Fibroblast of villous mesenchyme (primary cell): ENCODE measurements around the gene ANXA9. TPM values are rescaled to one million over a fixed set of nuclear protein-coding genes. Genes with fewer than 3 reads are reported as not detected.

Experiments
- DNase-seq: peaks from one replicate; pipeline ENCODE4 v3.0.0-alpha.2; 2010; ENCODE audit warnings: low read depth
- H3K4me3 ChIP-seq: 2 replicates; pipeline ENCODE4 v1.5.1; 2011; ENCODE audit warnings: low read depth, mild to moderate bottlenecking, low read length
- total RNA-seq: library from RNA; depleted of rRNA; stranded (reverse); fragments of >200 nt; gene quantifications from 2 replicates; pipeline ENCODE4 v1.2.3, GENCODE V29; 2012
- TF ChIP-seq, protein P1 (sequence below): IDR thresholded peaks from 2 replicates; pipeline ENCODE4 v1.5.1; 2012; ENCODE audit warnings: low read depth, mild to moderate bottlenecking, low read length; ENCODE audit not compliant: insufficient read depth

The ANXA9 gene
- total RNA-seq, 1 donor: 0.86 TPM

DNA sequence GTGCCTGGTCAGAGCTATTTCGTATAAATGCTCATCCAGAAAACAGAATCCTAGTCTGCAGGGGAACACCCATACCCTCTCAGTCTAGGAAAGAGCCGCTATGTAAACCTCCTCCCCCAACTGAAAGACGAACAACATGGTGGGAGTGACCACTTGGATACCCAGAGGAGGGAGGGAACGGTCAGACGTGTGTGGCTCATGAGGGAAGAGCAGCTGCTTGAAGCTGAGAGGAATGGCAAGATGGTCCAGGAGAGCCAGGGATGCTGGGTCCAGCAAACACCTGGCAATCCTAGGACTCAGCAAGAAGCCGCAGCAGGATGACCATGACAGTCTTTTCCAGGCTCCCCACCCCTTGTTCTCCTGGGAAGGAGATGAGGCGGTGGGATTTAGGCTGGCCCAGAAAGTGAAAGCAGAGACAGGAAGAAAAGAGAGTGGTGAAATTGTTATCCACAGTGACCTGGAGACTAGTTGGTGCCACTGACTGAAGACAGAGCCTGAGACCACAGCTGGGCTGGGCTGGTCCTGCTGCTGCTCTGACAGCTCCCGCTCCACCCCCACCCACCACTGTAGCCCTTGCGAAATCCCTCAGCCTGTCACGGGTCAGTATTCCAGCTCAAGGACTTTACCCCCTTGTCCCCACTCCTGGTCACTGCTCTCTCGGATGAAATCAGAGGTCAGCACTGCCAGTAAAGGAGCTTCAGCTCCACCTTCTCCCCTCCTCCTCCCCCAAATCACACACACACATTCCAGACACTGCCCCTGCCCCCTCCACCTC is 11.1 kb upstream of the ANXA9 start:
- TF ChIP-seq, protein P1, sequence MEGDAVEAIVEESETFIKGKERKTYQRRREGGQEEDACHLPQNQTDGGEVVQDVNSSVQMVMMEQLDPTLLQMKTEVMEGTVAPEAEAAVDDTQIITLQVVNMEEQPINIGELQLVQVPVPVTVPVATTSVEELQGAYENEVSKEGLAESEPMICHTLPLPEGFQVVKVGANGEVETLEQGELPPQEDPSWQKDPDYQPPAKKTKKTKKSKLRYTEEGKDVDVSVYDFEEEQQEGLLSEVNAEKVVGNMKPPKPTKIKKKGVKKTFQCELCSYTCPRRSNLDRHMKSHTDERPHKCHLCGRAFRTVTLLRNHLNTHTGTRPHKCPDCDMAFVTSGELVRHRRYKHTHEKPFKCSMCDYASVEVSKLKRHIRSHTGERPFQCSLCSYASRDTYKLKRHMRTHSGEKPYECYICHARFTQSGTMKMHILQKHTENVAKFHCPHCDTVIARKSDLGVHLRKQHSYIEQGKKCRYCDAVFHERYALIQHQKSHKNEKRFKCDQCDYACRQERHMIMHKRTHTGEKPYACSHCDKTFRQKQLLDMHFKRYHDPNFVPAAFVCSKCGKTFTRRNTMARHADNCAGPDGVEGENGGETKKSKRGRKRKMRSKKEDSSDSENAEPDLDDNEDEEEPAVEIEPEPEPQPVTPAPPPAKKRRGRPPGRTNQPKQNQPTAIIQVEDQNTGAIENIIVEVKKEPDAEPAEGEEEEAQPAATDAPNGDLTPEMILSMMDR: no peak
- DNase-seq: peak; percentile 90
- H3K4me3 ChIP-seq: peak overlapping the region; percentile 86

DNA sequence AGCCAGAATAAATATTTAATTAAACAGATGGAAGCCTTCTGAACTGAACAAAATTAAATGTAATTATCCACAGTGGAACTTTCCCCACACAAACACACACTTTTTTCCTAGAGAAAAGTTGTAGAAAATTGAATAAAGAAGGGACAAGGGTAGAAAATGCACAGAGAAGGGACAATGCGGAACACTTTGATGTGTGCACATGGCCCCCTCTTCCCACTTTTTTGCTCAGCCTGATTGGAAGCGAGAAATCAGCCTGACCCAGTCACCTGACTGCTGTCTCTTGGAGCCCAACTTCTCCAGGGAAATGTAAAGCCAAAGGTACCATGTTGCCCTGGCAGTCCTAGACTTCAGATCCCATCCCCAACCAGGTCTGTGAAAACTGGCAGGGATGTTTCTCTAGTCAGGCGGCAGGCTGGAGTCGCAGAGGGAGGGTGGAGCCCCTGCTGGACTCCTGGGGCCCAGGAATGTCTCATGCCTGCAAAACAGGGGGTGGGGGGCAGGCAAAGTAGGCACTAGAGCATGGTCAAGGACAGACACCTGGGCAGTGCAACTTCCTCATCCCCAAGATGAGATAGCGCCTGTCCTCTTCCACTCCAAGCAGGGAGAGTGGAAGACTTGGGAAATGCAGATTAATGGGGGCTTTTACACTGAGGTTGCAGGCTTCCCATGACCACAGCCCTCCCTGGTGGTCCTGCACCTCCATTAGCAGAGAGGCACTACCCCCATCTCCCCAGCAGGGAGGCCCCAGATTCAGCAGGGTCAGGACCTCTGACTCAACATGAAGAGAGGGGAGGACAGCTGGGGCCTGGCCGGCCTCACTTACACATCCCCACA is 10.3 kb upstream of the ANXA9 start:
- DNase-seq: peak; percentile 26
- H3K4me3 ChIP-seq: peak overlapping the region; percentile 86
- TF ChIP-seq, protein P1: no peak

DNA sequence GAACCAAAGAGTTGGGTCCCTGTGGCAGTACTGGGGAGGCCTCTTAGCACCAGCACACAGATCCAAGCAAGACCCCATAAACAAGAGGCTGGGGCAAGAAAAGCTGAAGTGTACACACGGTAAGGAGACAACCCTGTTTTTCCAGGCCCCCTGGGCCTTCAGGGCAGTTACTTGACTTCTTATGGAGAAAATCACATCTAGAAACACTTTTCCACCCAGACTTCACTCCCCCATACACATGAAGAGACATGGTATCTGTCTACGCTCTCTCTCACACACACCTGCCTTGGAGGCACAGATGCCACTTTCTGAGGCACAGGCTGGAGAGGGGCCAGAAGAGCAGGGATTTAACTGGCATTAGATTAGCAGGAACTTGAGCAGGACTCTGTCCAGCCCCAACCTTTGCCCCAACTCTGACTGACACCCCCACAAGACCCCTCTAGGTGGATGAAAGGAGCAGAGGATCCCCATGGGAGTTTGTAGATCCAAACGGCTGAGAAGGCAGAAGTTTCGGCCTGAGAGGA is 9.6 kb upstream of the ANXA9 start:
- TF ChIP-seq, protein P1: no peak

DNA sequence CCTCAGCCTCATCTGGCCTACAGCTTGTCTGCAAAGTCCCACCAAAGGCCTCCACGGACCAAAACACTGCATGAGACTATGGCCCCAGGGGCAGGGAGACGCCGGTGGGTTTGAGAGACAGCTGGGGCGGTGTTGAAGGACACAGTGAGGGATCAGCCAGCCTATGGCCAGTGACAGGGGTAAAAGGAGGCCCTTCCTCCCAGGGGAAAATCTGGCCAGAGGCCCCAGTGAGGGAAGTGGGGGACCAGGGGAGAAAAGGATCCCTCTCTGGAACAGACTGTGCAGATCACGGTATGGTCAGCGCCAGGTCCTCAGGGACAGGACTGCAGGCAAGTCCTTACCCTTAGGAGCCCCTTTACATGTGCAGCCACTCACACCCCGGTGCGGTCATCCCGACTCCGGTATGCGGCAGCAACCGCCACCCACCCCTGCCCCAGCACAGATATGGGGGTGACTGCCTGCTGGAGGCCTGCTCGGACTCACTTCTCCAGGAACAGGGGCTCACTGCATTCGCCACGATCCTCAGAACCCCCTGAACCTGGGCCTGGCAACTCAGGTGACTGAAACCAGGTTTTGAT is 8.7 kb upstream of the ANXA9 start:
- TF ChIP-seq, protein P1: no peak
- H3K4me3 ChIP-seq: peak overlapping the region; percentile 86
- DNase-seq: peak; percentile 19

More for the DNA sequence above, 9.6 kb upstream of the ANXA9 start:
- peak overlapping the region; percentile 86 for H3K4me3 ChIP-seq
- no peak for DNase-seq

DNA sequence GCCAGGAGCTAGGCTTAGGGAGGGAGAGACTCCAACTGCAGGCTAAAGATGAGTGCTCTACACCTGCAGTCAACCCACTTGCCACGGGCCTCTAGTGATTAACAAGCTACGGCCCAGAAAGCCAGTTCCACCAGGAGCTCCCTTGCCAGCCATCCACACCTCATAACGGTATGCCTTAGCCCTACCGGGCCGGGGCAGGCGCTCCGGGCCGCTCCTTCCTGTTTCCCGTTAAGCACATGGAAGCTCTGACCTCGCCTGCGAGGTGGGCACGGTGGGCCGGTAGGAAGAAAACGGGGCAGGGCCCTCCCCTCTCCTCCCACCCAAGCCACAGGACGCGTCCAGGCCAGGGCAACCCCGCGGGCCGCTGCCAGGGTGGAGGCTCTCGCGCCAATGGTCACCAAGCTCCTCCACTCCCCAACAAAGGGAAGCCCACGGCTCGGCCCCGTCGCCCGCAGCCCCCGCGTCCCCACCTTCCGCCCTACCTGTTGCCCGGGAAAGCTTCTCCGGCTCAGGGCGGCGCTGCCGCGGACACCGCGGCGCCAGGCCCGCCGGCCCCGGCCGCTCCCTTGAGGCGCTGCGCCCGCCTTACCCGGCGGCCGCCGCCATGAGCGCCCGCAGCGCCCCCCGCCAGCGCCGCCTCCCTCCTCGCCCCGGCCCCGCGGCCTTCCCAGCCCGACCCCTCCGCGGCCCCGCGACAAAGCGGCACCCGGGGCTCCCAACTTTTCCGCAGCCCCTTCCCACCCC is 8.1 kb upstream of the ANXA9 start:
- TF ChIP-seq, protein P1: no peak
- DNase-seq: peak; percentile 23
- peak overlapping the region; percentile 86 for H3K4me3 ChIP-seq
